ENCODE data around the gene HLA-E. TPM values are rescaled to one million over a fixed set of nuclear protein-coding genes. Genes with fewer than 3 reads are reported as not detected.
A peak's percentile ranks its signal among the peaks of the same experiment; 100 is the strongest.

HLA-E gene
- total RNA-seq, 6 donors from 2014 or later, result 553 to 1,296 (median 975) TPM

GRCh38 chr6:30446259-30446658, 43.0 kb upstream of the HLA-E start:
- Histone ChIP-seq H3K4me1 (peaks cover 10 to 18% (median 13%) of the 10 kb centered on the region in 4 donors), H3K9me3 (no peaks in the 10 kb centered on the region), H3K36me3 (no peaks in the 10 kb centered on the region), H3K27ac (no peak overlapping the region), H3K27me3 (peaks cover 0 to 29% (median 2%) of the 10 kb centered on the region in 4 donors), H3K4me3 (no peak overlapping the region)
- no peak for ATAC-seq (ENCODE audit: low FRiP score in 2 of 2)
- TF ChIP-seq POLR2AphosphoS5 (IDR thresholded peaks at IDR 0.05) (no peak), POLR2A (IDR thresholded peaks at IDR 0.05) (no peak), CTCF (IDR thresholded peaks at IDR 0.05) (no peak), EP300 (IDR thresholded peaks at IDR 0.05) (no peak)
- DNase-seq, result no peak
- WGBS, 2 donors, result 53 to 65% methylated on average over 2 of the region's 2 CpGs

GRCh38 chr6:30447237-30447636, 42.1 kb upstream of the HLA-E start:
- WGBS, 2 donors, result 0 to 2% methylated on average over 2 of the region's 2 CpGs
- H3K27me3 ChIP-seq, result peaks cover 0 to 33% (median 5%) of the 10 kb centered on the region in 4 donors

GRCh38 chr6:30450548-30450908, 38.8 kb upstream of the HLA-E start:
- Histone ChIP-seq H3K9me3 (no peaks in the 10 kb centered on the region), H3K4me3 (peak overlapping the region in 3 of 4 donors; percentile 2 to 24 (median 22)), H3K4me1 (peaks cover 20 to 26% (median 24%) of the 10 kb centered on the region in 4 donors), H3K36me3 (no peaks in the 10 kb centered on the region), H3K27me3 (peaks cover 0 to 40% (median 16%) of the 10 kb centered on the region in 4 donors), H3K27ac (no peak overlapping the region)
- WGBS, 2 donors, result 24 to 34% methylated on average over 9 of the region's 9 CpGs
- ATAC-seq (ENCODE audit: low FRiP score in 2 of 2), result no peak
- TF ChIP-seq EP300 (IDR thresholded peaks at IDR 0.05) (no peak), CTCF (IDR thresholded peaks at IDR 0.05) (no peak), POLR2A (IDR thresholded peaks at IDR 0.05) (no peak), POLR2AphosphoS5 (IDR thresholded peaks at IDR 0.05) (no peak)
- DNase-seq, result no peak

More at GRCh38 chr6:30447237-30447636, 42.1 kb upstream of the HLA-E start:
- H3K4me3 ChIP-seq, result no peak overlapping the region
- peaks cover 15 to 23% (median 18%) of the 10 kb centered on the region in 4 donors for H3K4me1 ChIP-seq
- no peaks in the 10 kb centered on the region for H3K36me3 ChIP-seq
- H3K27ac ChIP-seq, result no peak overlapping the region
- DNase-seq (no peak), ATAC-seq (ENCODE audit: low FRiP score in 2 of 2) (no peak)
- no peak for TF ChIP-seq CTCF (IDR thresholded peaks at IDR 0.05)
- no peak for TF ChIP-seq POLR2AphosphoS5 (IDR thresholded peaks at IDR 0.05)
- no peak for TF ChIP-seq POLR2A (IDR thresholded peaks at IDR 0.05)
- no peak for TF ChIP-seq EP300 (IDR thresholded peaks at IDR 0.05)
- no peaks in the 10 kb centered on the region for H3K9me3 ChIP-seq

- Histone ChIP-seq H3K27me3 (peaks cover 0 to 46% (median 17%) of the 10 kb centered on the region in 4 donors), H3K27ac (no peak overlapping the region), H3K4me3 (peak overlapping the region in 3 of 4 donors; percentile 2 to 24 (median 22)), H3K36me3 (no peaks in the 10 kb centered on the region), H3K9me3 (no peaks in the 10 kb centered on the region), H3K4me1 (peaks cover 20 to 26% (median 24%) of the 10 kb centered on the region in 4 donors)
- 20 to 24% methylated on average over 29 to 44 of the region's 55 CpGs for WGBS, 2 donors
- DNase-seq, result peak; percentile 31 to 90
- ATAC-seq (ENCODE audit: low FRiP score in 2 of 2), result peak; percentile 47 to 79
- TF ChIP-seq EP300 (IDR thresholded peaks at IDR 0.05), result no peak
These were observed 38.1 kb upstream of the HLA-E start for GRCh38 chr6:30450909-30451841.

GRCh38 chr6:30452736-30453507, 36.4 kb upstream of the HLA-E start:
- 28 to 29% methylated on average over 22 to 41 of the region's 41 CpGs for WGBS, 2 donors
- peak in 1 of 2 donors; percentile 58 for DNase-seq
- no peaks in the 10 kb centered on the region for H3K9me3 ChIP-seq
- no peak for TF ChIP-seq EP300 (IDR thresholded peaks at IDR 0.05)
- TF ChIP-seq POLR2A (IDR thresholded peaks at IDR 0.05), result no peak
- TF ChIP-seq POLR2AphosphoS5 (IDR thresholded peaks at IDR 0.05), result no peak
- TF ChIP-seq CTCF (IDR thresholded peaks at IDR 0.05), result no peak
- no peak for ATAC-seq (ENCODE audit: low FRiP score in 2 of 2)
- H3K27ac ChIP-seq, result no peak overlapping the region
- peaks cover 0 to 51% (median 17%) of the 10 kb centered on the region in 4 donors for H3K27me3 ChIP-seq
- H3K36me3 ChIP-seq, result no peaks in the 10 kb centered on the region
- no peak overlapping the region for H3K4me3 ChIP-seq
- peaks cover 20 to 26% (median 24%) of the 10 kb centered on the region in 4 donors for H3K4me1 ChIP-seq

All from upper lobe of left lung (tissue), 6 donors.